ENCODE results near the gene FBF1.

The FBF1 gene

DNA sequence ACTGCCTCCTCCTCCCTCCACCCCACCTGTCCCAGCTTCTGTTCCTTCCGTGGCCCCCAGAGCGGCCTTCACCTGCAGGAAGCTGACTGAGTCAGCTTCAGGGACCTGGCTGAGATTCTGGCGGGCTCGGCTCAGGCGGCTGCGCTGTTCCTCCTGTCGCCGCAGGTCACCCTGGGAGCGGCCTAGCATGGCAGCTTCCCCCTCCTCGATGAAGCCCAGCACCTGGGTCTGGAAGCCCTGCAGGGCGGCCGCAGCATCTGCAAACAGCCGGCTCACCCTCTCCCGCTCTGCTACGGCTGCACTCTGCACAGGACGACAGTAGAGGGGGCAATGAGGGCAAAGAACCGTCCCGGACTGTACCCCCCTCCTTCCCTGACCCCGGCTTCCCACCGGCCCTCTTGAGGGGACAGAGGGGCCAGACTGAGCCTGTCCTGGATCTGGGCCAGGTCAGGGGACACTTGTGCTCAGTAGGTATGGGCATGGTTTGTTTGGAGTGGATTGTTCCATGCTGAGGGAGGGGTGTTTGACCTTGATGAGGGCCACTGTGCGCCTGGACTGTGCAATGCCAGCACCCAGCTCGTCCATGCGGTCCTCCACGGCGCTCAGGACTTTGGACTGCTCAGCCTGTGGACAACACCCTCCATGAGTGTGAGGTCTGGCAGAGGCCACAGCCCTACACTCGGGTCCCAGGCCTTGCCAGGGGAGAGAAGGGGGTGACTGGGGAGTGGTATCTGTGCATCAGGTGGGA is 64.5 kb downstream of the FBF1 start:
- in situ Hi-C loops (cut with HindIII; ENCODE audit: low sequenced_read_pairs) = no loop called here
- TF ChIP-seq, protein P1, sequence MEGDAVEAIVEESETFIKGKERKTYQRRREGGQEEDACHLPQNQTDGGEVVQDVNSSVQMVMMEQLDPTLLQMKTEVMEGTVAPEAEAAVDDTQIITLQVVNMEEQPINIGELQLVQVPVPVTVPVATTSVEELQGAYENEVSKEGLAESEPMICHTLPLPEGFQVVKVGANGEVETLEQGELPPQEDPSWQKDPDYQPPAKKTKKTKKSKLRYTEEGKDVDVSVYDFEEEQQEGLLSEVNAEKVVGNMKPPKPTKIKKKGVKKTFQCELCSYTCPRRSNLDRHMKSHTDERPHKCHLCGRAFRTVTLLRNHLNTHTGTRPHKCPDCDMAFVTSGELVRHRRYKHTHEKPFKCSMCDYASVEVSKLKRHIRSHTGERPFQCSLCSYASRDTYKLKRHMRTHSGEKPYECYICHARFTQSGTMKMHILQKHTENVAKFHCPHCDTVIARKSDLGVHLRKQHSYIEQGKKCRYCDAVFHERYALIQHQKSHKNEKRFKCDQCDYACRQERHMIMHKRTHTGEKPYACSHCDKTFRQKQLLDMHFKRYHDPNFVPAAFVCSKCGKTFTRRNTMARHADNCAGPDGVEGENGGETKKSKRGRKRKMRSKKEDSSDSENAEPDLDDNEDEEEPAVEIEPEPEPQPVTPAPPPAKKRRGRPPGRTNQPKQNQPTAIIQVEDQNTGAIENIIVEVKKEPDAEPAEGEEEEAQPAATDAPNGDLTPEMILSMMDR (IDR thresholded peaks at IDR 0.05; ENCODE audit: low read depth, low read length, missing control alignments) = peak; percentile 33
- peak overlapping the region; percentile 42 for H3K4me3 ChIP-seq (ENCODE audit: low read depth, low read length)
- DNase-seq (ENCODE audit: low read depth) = no peak

DNA sequence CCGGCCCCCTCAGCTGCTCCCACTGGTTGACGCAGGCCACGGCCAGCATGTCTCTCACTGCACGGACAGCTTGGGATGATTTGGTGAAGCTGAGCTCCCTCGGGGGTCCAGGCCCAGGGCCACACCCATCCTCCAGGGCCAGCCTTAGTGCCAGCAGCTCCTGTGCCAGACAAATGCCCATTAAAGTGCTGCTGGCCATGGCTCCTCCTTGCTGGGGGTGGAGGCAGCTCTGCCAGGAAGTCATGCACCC is 65.0 kb downstream of the FBF1 start:
- H3K4me3 ChIP-seq (ENCODE audit: low read depth, low read length) = no peak overlapping the region
- DNase-seq (ENCODE audit: low read depth) = no peak
- TF ChIP-seq, protein P1 (IDR thresholded peaks at IDR 0.05; ENCODE audit: low read depth, low read length, missing control alignments) = no peak
- in situ Hi-C loops (cut with HindIII; ENCODE audit: low sequenced_read_pairs) = no loop called here

DNA sequence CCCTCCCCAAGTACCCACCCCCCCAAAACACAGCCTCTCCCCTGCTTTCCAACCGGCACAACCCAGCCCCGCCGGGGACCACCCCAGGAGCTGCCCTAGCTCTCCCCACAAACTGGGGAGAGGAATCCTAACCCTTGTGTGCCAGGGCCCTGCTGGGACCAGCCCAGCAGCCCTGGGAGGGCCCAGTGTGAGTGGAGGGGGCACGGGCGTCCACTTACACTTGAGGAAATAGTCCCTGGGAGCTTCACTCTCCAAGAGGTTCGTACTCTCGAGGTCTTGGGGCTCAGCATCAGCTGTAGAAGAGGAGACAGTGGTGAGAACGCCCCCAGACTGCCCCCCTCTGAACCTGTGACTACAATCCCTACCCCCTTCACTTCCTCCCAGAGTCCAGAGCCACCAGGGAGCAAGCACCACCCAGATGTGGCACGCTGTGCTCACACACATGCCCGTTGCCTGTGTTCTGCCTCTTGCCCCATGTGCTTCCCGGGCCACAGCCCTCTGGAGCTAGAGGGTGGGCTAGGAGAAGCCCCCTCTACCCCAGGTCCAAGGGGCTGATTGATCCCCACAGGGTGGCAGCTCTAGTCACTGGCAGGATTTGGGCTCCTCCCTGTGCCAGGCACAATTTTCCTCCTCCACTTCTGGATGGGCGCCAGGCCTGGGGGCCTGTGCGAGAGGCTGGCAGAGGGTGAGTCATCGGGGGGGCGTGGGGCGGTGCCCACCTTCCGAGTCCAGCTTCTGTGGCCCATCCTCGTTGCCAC is 65.5 kb downstream of the FBF1 start:
- DNase-seq (ENCODE audit: low read depth) = no peak
- H3K4me3 ChIP-seq (ENCODE audit: low read depth, low read length) = no peak overlapping the region
- TF ChIP-seq, protein P1 (IDR thresholded peaks at IDR 0.05; ENCODE audit: low read depth, low read length, missing control alignments) = no peak
- in situ Hi-C loops (cut with HindIII; ENCODE audit: low sequenced_read_pairs) = no loop called here

DNA sequence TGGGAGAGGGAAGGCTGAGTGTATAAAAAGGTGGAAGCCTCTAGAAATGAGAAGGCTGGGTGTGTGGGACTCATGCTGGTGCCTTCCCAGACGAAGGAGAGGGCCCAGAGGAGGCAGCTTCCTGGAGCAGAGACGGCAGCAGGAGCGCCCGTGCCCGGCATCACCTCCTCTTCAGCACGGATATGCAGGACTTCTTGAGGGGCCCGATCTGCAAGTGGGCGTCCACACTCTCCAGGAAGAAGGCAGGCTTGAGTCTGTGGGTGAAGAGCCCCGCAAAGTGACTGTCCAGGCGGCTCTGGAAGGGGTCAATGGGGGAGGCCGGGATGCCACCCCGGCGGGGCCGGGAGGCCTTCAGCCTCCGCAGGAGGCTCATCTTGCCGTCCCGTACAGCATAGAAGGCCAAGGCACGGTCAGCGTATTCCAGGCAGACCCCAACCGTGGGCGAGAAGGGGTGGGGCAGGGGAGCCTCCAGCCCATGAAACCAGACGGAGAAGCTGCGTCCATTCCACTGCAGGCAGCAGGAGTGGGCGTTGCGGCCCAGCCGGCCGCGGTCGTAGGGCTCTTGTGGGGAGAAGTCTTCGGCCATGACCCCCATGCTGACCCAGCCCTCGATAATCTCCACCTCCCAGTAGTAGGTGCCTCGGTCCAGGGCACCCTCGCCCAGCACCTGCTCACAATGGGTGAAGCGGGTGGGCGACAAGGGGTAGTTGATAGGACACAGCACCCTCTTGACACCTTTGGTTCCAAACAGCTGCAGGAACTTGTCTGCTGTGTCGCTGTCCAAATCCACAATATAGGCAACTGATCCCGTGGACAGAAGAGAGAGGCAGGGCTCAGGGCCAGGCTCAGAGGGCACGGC is 66.3 kb downstream of the FBF1 start:
- in situ Hi-C loops (cut with HindIII; ENCODE audit: low sequenced_read_pairs) = no loop called here
- no peak for DNase-seq (ENCODE audit: low read depth)

DNA sequence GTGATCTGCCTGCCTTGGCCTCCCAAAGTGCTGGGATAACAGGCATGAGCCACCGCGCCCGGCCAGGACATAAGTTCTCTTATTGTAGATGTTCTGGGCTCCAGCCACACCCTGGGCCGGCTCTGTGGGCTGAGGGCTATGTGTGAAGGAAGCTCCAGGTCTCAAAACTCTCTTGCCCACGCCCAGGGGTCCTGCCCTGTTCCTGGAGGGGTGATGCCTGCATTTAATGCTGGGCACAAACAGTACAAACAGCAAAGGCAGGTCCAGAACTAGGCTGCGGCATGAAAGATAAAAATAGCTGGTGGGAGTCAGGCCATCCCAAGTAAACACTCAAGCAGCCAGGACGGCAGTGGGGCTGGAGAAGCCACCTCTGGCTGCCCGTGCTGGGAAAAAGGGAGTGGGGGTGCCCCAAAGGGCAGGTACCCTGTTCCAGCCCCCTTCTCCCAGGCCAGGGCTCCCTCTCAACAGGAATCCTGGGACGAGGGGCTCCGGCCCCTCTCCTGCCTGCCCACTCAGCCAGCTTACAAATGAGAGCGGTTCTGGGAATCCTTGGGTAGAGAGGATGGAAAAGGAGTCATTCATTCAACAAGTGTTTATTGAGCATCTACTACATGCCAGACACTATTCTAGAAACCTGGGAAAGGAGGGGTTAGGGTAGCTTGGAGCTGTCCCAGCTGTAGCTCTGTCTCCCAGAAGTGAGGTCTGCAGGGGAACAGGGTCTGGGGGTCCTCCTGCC is 67.1 kb downstream of the FBF1 start:
- TF ChIP-seq, protein P1 (IDR thresholded peaks at IDR 0.05; ENCODE audit: low read depth, low read length, missing control alignments) = no peak
- DNase-seq (ENCODE audit: low read depth) = no peak
- H3K4me3 ChIP-seq (ENCODE audit: low read depth, low read length) = no peak overlapping the region
- in situ Hi-C loops (cut with HindIII; ENCODE audit: low sequenced_read_pairs) = no loop called here

More for the DNA sequence above, 66.3 kb downstream of the FBF1 start:
- no peak overlapping the region for H3K4me3 ChIP-seq (ENCODE audit: low read depth, low read length)
- TF ChIP-seq, protein P1 (IDR thresholded peaks at IDR 0.05; ENCODE audit: low read depth, low read length, missing control alignments) = no peak

Measured in astrocyte of the cerebellum (primary cell).